Measurements from ENCODE around the gene ELAPOR1.

The ELAPOR1 gene

GRCh38 chr1:109113590-109114341, at the start of gene ELAPOR1:
Gene ELAPOR1, plus strand, starts transcription at chr1:109114115. Its CDS starts 69 bp downstream, at chr1:109114184.
- DNase-seq (ENCODE audit: low read depth in 2 of 2) = peak; percentile 62 to 69

GRCh38 chr1:109065137-109065536, 48.8 kb upstream of the ELAPOR1 start:
- DNase-seq (ENCODE audit: low read depth in 2 of 2) = no peak

GRCh38 chr1:109067883-109068282, 46.0 kb upstream of the ELAPOR1 start:
- DNase-seq (ENCODE audit: low read depth in 2 of 2) = no peak

GRCh38 chr1:109069294-109069693, 44.6 kb upstream of the ELAPOR1 start:
- DNase-seq (ENCODE audit: low read depth in 2 of 2) = no peak

- peak; percentile 66 to 78 for DNase-seq (ENCODE audit: low read depth in 2 of 2)
Measured at GRCh38 chr1:109075531-109076490, 38.1 kb upstream of the ELAPOR1 start, which contains the start of gene TAF13. Gene TAF13, minus strand, starts transcription at chr1:109076003. Its CDS starts 56 bp downstream, at chr1:109075947.

GRCh38 chr1:109078317-109078716, 35.6 kb upstream of the ELAPOR1 start:
- DNase-seq (ENCODE audit: low read depth in 2 of 2) = no peak

- DNase-seq (ENCODE audit: low read depth in 2 of 2) = no peak
Measured at GRCh38 chr1:109079240-109079622, 34.7 kb upstream of the ELAPOR1 start.

GRCh38 chr1:109080441-109081082, 33.4 kb upstream of the ELAPOR1 start:
- no peak for DNase-seq (ENCODE audit: low read depth in 2 of 2)

GRCh38 chr1:109083501-109083900, 30.4 kb upstream of the ELAPOR1 start:
- DNase-seq (ENCODE audit: low read depth in 2 of 2) = no peak

- no peak for DNase-seq (ENCODE audit: low read depth in 2 of 2)
Measured at GRCh38 chr1:109083923-109084322, 30.0 kb upstream of the ELAPOR1 start.

- no peak for DNase-seq (ENCODE audit: low read depth in 2 of 2)
Measured at GRCh38 chr1:109084563-109085517, 29.1 kb upstream of the ELAPOR1 start.

GRCh38 chr1:109089242-109090015, 24.5 kb upstream of the ELAPOR1 start:
- no peak for DNase-seq (ENCODE audit: low read depth in 2 of 2)

GRCh38 chr1:109090196-109091077, 23.5 kb upstream of the ELAPOR1 start, which contains the start of gene TMEM167B:
Gene TMEM167B, plus strand, starts transcription at chr1:109090764. Its CDS starts 109 bp downstream, at chr1:109090873.
- peak; percentile 69 to 83 for DNase-seq (ENCODE audit: low read depth in 2 of 2)

- DNase-seq (ENCODE audit: low read depth in 2 of 2) = no peak
Measured at GRCh38 chr1:109091078-109091838, 22.7 kb upstream of the ELAPOR1 start.

- no peak for DNase-seq (ENCODE audit: low read depth in 2 of 2)
Measured at GRCh38 chr1:109091839-109092193, 22.1 kb upstream of the ELAPOR1 start.

GRCh38 chr1:109094377-109094803, 19.5 kb upstream of the ELAPOR1 start:
- DNase-seq (ENCODE audit: low read depth in 2 of 2) = no peak

GRCh38 chr1:109094871-109095270, 19.0 kb upstream of the ELAPOR1 start:
- DNase-seq (ENCODE audit: low read depth in 2 of 2) = no peak

- no peak for DNase-seq (ENCODE audit: low read depth in 2 of 2)
Measured at GRCh38 chr1:109095631-109096030, 18.3 kb upstream of the ELAPOR1 start.
